ENCODE data around the gene DCC.

DNA sequence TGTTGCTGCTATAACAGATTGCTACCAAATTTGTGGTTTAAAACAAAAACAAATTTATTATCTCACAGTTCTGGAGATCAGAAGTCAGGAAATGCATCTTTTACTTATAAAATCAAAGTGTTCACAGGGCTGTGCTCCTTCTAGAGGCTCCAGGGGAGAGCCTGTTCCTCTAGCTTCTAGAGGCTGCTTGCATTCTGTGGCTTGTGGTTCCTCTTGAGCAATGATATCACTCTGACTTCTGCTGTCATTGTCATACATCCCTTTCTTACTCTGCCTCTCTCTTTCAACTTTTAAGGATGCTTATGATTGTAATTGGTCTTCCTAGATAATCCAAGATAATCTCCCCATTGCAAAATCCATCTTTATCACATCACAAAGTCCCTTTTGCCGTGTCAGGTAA, 6.1 kb upstream of the DCC start:
- TF ChIP-seq, protein P1, sequence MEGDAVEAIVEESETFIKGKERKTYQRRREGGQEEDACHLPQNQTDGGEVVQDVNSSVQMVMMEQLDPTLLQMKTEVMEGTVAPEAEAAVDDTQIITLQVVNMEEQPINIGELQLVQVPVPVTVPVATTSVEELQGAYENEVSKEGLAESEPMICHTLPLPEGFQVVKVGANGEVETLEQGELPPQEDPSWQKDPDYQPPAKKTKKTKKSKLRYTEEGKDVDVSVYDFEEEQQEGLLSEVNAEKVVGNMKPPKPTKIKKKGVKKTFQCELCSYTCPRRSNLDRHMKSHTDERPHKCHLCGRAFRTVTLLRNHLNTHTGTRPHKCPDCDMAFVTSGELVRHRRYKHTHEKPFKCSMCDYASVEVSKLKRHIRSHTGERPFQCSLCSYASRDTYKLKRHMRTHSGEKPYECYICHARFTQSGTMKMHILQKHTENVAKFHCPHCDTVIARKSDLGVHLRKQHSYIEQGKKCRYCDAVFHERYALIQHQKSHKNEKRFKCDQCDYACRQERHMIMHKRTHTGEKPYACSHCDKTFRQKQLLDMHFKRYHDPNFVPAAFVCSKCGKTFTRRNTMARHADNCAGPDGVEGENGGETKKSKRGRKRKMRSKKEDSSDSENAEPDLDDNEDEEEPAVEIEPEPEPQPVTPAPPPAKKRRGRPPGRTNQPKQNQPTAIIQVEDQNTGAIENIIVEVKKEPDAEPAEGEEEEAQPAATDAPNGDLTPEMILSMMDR (conservative IDR thresholded peaks at IDR 0.05; ENCODE audit: low read length): no peak
- no peak for TF ChIP-seq EZH2phosphoT487 (IDR thresholded peaks at IDR 0.05; ENCODE audit: borderline replicate concordance)

All from Loucy (cell line).